HG02623 (cell line): ENCODE results near the gene VAV2.

ENCODE experiments used
- ATAC-seq: cut with Tn5 transposase; IDR thresholded peaks from one replicate; pipeline ENCODE4 v1.9.1; 2021; ENCODE audit warnings: moderate library complexity; ENCODE audit not compliant: unreplicated experiment

Gene VAV2

GRCh38 chr9:133862585-133863256 lies 129.4 kb downstream of the VAV2 start:
- ATAC-seq, result no peak

DNA sequence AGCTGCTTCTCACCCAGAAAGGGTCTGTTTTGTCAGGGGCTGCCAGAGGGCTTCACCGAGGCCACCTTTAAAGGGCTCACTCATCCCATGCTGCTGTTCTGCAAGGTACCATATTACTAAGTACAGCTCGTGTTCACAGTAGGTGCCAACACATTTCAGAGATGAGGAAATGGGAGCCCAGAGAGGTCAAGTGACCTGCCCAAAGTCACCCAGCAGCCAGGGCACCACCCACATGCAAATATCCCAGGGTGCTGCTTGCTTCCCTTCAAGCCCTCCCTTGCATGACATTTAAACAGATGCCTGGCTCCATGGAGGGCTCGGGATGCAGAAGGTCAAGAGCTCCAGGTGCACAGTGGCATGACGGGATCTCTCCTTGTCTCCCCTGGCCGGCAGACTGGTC lies 130.4 kb downstream of the VAV2 start:
- ATAC-seq, result no peak

- ATAC-seq, result no peak
Observed at GRCh38 chr9:133861086-133861485, 131.0 kb downstream of the VAV2 start.

DNA sequence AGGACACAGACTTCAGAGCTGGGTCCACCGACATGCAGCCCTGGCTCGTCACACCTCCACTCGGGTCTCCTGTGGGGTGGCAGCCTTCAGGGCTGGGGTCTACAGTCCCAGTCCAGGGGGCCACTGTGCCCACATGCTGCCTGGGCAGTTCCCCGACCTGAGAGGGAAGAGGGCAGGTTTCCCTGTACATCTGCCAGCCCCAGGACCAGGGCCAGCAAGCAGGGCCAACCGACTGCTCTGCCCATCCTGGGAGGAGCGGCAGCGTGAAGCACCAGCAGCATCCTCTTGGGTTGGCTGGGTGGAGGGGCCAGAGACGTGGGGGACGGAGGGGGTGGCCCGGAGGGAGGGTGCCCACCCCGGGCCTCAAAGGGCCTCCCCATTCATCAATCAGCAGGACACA lies 133.4 kb downstream of the VAV2 start:
- ATAC-seq, result no peak

GRCh38 chr9:133857639-133858038 lies 134.5 kb downstream of the VAV2 start:
- ATAC-seq, result no peak

- ATAC-seq, result no peak
Observed at GRCh38 chr9:133856798-133857197, 135.3 kb downstream of the VAV2 start.

DNA sequence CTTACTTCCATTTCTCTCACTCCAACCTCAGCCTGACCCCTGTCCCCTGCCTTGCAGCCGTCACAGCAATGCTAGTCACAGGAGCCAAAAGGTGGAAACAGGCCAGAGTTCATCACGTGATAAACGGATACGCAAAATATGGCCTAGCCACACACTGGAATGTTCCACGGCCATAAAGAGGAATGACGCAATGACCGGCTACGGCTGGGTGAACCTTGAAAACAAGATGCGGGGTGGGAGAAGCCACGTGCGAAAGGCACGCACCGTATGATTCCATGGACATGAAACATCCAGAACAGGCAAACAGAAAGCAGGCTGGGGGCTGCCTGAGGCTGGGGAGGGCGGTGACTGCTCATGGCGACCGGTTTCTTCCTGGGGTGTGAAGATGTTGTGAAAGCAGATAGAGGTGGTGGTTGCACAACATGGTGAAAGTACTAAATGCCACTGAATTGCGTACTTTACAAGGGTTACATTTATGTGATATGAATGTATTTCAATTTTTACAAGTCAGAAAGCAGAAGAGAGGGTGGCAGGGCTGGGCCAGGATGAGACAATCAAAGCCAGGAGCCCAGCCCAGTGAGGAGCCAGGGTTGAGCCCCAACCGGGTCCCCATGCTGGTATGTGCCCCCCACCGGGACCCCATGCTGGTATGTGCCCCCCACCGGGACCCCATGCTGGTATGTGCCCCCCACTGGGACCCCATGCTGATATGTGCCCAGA lies 136.2 kb downstream of the VAV2 start:
- no peak for ATAC-seq

DNA sequence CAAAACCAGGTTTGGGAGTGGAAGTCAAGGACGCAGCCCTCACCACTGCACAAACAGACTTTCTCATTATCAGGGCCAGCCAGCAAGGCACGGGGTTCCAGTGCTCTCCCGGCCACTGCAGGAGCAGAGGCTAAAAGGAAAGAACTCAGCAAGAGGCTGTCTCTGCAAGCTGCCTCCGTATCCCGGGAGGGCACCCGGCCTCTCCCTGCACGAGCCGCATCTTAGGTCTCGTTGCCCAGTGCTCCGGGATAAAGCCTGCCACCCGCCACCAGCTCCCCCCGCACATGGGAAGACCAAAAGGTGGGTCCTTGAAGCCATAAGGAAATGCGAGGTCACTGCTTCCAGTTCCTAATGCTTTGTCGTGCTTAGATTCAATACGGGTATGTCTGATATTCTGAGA lies 136.8 kb downstream of the VAV2 start:
- ATAC-seq, result no peak

DNA sequence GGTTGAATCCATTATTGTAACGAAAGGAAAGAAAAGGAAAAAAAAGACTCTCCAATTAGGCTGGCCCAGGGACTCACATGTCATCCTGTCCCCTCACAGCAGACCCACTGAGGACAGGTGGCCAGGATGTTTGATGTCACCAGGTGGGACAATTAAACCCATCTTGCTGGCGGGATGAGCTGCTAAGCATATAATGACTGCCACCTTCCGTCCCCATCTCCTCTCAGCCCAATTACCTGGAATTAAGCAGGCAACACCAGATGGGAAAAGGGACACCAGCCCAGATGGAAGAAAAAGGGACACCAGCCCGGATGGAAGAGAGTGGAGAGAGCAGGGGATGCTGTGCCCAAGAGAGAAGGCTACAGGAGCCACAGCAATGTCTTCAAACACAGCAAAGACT lies 137.4 kb downstream of the VAV2 start:
- ATAC-seq, result no peak

DNA sequence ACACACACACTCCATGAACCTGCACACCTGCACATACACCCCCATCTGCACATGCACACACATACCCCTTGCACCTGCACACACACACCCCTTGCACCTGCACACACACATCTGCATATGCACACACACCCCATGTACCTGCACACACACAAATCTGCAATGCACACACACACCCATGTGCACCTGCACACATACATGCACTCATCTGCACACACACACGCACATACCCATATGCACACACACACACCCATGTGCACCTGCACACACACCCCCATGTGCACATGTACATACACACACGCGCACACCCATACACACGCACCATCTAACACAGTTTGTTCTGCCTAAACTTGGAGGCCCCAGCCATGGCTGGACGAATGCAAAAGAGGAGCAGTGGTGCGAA lies 138.1 kb downstream of the VAV2 start:
- no peak for ATAC-seq

DNA sequence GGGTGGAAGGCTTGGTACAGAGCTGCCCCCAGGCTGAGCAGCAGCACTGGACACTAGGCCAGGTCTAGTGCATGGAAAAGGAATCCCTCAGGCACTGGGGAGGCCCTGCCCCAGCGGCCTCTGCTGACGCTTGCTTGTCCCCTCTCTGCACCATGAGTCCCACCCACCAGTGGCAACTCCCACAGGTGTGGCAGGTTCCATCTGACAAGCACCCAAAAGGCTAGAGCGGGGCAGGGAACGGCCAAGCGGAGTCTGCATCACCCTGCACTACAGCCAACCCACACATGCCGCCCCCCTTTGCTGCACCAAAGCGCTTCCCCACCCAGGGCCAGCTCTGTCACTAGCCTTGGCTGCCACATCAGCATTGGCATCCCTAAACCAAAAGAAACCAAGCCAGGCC lies 138.8 kb downstream of the VAV2 start:
- no peak for ATAC-seq

GRCh38 chr9:133852431-133852830 lies 139.7 kb downstream of the VAV2 start:
- no peak for ATAC-seq

DNA sequence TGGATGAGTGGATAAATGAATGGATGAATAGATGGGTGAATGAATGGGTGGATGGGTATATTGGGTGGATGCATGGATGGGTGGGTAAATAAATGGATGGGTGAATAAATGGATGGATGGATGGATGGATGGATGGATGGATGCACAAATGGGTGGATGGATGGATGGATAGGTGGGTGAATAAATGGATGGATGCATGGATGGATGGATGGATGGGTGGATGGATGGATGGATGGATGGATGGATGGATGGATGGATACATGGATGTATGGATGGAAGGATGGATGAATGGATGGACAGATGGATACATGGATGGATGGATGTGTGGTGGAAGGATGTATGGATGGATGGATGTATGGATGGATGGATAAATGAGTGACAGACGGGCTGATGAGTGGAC lies 140.4 kb downstream of the VAV2 start:
- ATAC-seq, result no peak

DNA sequence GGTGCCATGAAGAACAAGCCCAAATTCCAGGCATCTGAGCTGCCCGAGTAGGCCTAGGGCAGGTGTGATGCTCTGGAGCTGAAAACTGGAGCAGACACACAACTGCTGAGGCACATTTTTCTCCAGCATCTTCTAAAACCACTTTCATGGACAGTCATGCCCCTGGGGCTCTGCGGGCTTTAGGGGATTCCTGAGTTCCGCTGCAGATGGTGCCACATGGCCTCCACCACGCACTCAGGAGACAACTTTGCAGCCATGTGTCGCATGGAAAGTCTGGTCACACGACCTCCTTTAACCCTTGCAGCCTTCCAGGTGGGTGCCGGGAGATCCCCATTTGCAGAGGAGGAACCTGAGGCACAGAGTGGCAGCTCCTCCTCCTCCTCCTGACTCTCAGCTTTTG lies 141.2 kb downstream of the VAV2 start:
- ATAC-seq, result no peak

GRCh38 chr9:133850161-133850560 lies 142.0 kb downstream of the VAV2 start:
- ATAC-seq, result no peak

DNA sequence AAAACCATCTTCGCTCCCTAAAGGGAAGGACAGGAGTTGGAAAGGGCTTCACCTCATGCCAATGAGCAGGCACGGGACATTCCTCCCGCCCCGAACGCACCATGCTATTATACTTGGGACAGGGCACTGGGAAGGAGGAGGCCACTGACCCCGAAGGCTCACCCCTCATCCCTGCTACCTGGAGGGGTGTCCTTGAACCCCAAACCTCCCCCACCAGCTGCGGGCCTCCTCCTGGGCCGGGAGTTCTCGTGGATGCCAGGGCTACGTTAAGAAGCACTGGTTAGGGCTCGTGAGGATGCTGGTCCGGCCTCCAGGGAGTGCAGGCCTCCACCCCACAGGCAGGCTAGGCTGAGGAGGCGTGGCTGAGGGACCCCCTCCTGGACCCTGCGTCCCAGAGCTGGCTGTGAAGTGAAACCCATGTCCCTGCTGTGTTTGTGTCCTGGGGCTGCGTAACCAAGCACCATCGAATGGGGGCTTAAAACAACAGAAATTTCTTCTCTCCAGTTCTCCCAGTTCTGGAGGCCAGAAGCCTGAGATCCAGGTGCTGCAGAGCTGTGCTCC lies 142.9 kb downstream of the VAV2 start:
- no peak for ATAC-seq

- ATAC-seq, result no peak
Observed at GRCh38 chr9:133848471-133849109, 143.5 kb downstream of the VAV2 start.

DNA sequence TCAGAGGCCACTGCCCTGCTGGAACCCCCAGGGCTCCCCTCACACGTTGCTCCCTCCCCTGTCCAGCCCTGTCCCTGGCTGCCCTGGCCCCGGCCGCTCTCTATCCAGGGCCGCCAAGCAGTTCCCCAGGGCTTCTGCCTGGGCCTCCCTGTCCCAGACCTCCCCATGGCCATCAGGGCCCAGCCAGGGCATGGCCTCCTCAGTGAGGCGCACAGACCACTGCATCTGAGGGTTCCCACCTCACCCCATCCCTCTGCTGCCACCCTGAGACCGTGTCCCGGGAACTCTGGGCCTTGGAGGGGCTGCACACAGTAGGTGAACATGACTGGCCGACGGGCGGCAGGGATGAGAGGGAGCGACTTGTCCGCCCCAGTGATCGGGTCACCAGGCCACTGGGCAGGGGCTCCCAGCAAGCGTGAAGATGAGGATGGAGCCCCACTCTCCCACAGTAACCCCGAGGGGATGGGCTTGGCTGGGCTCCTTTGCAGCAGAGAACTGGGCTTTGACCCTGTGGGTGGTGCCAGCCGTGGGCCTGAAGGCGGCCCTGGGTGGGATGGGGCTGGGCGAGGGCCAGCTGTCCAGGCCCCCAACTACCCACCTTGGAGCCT lies 145.5 kb downstream of the VAV2 start:
- no peak for ATAC-seq

DNA sequence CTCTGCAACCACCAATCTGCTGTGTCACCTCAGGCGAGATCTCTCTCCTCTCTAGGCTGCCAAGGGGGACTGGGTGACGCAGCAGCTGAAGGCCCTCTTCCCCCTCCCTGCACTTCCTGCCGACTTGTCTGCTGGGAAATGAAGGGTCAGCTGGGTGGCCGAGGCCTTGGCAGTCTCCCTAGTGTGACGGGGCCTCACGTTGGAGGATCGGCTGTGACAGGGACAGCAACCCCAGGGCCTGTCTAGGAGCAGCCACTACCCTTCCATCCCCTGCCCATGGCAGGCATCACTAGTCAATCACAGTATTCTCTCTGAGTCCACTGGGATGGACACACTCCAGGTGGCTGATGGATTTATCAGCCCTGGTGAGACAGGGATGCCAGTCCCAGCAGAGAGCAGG lies 146.7 kb downstream of the VAV2 start:
- ATAC-seq, result no peak

- ATAC-seq, result no peak
Observed at GRCh38 chr9:133844881-133845410, 147.2 kb downstream of the VAV2 start.

DNA sequence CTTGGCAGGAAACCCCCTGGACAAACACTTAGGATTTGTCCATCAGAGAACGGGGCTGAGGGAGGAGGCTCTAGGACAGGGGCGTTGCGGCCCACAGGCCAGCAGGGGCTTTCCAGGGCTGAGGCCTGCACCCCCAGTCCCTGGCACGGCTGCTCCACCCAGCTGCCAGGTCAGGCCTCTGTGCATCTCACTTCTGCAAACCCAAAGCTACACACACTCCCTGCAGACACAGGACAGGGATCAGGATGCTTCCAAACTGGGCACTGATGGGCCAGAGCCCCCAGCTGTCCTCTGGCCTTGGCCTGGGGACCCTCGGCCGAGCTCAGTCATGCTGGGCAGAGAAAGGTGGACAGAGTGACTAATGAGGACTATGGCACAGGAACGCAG lies 147.7 kb downstream of the VAV2 start:
- ATAC-seq, result no peak
